ENCODE data around the gene ENDOG.
"Not testable (repeated sequence)": the region's sequence is repeated elsewhere in the genome, so short reads cannot be mapped to it uniquely, and the experiment has no call there.

ENDOG gene

GRCh38 chr9:128818099-128818838 is at the start of gene ENDOG:
Gene ENDOG (plus strand): TSS chr9:128818500. CDS start chr9:128818685, 185 bp downstream.
- DNase-seq: peak; percentile 98

DNA sequence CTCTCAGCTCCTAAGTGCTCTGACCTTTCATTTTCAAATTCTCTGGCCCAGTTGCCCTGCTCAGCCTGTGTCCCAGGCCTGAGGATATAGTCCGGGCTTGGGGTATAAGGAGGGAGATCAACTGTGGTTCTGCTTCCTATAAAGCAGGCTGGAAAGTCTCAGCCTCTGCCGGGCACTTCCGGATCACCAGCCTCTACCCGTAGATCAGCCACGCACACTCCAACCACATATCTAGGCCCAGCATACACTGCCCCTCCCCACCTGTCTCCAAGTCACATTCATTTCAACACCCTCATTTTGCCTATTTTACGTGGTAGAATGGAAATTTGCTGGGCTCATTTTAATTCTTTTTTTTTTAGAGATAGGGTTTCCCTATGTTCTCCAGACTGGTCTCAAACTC is 49.7 kb upstream of the ENDOG start:
- peak; percentile 48 for DNase-seq

- no peak for DNase-seq
These were observed 47.8 kb upstream of the ENDOG start for GRCh38 chr9:128770286-128771030.

DNA sequence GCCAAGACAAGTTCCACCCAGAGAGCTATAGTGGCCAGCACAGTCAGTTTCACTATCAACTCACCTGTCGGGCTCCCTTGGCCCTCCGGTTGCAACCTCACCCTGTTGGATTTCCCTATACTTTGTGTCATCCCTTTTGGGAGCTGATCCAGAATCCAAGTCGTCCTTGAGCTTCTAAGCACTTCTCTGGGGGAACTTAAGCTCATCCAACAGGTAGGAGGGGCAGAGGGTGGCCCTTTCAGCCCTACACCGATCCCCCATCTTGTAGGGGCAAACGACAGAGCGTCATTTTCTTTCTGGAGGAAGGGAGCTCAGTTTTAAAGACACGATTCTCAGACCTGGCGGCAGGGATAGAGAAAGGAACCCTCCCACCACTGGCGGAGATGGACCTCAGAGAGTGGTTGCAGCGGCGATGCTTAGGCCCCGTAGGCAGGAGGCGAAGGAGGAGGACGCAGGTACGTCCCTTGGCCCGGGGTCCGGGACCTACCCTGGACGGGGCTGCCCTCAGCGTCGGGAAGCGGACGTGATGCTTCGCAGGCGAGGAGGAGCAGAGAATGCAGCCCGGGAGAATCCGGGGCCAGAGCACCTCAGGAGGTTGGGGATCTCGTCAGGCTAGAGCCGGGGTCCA is 47.1 kb upstream of the ENDOG start:
- no peak for DNase-seq

DNA sequence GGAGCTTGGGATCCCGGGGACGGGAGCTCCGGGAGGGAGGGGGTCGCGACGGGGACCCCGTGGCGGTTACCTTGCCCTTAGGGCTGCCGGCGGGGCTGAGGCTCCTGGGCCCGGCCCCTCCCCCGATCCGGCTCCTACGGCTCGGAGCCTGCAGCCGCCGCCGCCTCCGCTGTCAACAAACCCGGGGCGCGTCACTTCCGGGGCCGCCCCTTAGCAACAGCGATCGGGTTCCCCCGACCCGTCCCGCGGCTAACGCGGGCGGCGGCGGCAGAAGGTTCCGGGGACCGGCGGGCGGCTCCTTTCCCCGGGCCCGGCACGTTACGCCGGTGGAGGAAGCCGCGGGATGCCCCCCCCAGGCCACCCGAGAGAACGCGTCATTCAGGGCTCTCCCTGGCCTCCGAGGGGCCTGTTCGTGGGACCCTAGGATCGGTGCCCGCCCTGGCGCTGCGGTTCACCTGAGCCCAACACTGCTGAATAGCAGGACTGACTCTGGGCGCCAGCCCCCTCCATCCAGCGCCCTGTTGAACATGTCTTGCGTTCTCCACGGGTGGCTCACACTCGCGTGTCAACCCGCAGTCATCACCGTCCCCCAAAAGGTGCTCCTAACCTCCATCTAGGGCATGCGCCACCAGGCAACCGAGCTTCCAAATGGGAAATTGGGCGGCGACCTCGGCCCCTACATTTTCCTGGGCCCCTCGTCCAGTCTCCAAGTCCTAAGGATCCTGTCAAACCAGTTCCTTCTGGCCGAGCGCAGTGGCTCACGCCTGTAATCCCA is 46.4 kb upstream of the ENDOG start, which contains the start of gene ZER1:
Gene ZER1, minus strand, starts transcription at position 183 of the 775 bp plus-strand sequence. CDS start 16,362 bp downstream, outside the sequence.
- peak; percentile 90 for DNase-seq

DNA sequence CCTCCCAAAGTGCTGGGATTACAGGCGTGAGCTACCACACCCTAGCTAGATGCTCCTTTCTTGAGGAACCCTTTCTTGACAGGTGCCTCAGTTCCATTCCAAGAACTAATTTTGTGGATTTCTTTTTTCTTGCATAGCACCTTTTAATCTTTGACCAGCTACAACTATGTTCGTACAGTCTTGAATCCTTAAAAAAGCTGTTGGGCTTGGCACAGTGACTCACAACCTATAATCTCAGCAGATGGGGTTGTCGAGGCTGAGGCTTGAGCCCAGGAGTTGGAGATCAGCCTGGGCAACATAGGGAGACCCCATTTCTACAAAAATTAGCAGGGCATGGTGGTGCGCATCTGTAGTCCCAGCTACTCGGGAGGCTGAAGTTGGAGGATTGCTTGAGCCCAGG is 45.3 kb upstream of the ENDOG start:
- no peak for DNase-seq

DNA sequence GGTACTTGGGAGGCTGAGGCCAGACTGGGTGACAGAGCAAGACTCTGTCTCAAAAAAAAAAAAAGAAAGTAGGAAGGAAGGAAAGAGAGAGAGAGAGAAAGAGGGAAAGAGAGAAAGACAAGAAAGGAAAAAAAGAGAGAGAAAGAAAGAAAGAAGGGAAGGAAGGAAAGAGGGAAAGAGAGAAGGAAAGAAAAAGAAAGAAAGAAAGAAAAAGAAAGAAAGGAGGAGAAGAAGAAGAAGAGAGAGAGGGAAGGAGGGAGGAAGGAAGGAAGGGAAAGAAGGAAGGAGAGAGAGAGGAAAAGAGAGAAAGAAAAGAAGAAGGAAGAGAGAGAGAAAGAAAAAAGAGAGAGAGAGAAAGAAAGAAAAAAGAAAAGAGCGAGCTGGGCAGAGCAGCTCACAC is 43.5 kb upstream of the ENDOG start:
- no peak for DNase-seq

- DNase-seq: not testable (repeated sequence)
These were observed 38.2 kb upstream of the ENDOG start for GRCh38 chr9:128780093-128780492.

DNA sequence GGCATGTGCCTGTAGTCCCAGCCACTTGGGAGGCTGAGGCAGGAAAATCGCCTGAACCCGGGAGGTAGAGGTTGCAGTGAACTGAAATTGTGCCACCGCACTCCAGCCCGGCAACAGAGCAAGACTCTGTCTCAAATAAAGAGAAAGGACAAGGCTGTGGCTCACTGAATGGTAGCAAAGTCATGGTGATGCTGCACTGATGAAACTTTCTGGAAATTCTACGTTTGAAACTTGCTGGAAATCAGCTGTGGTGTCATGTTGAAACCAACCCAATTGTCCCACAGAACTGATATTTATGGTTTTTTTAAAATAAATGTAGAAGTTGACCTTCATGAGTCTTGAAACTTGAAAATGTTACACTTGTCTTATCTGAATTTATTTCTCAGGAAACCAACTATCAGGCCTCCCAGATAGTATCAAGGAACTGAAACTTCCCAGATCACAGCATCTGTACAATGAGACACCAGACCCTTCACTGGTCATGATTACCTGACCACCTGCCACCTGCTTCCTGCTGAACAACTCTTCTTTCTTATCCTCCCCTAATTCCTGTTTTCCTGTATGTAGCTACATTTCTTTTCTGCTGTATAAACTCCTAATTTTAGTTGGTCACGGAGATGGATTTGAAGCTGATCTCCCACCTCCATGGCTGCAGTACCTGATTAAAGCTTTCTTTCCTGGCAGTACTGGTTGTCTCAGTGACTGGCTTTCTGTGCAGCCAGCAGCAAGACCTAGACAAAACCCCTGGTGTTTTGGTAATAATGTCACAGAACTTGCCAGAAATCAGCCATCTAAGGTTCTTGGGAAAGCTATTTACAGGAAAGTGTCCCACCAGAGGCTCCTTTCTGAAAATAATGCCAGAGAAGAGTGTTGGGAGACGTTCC is 36.9 kb upstream of the ENDOG start:
- DNase-seq: no peak

- DNase-seq: no peak
These were observed 35.6 kb upstream of the ENDOG start for GRCh38 chr9:128782669-128783068.

DNA sequence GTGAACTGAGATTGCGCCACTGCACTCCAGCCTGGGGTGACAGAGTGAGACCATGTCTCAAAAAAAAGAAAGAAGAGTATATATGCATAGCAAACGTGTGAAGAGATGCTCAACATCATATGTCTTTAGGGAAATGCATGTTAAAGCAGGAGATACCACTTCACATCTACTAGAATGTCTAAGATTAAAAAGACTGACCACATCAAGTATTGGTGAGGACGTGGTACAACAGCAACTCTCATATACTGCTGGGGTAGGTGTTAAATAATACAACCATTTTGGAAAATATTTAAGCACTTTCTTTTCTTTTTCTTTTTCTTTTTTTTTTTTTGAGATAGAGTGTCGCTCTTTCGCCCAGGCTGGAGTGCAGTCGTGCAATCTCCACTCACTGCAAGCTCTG is 32.9 kb upstream of the ENDOG start:
- no peak for DNase-seq

DNA sequence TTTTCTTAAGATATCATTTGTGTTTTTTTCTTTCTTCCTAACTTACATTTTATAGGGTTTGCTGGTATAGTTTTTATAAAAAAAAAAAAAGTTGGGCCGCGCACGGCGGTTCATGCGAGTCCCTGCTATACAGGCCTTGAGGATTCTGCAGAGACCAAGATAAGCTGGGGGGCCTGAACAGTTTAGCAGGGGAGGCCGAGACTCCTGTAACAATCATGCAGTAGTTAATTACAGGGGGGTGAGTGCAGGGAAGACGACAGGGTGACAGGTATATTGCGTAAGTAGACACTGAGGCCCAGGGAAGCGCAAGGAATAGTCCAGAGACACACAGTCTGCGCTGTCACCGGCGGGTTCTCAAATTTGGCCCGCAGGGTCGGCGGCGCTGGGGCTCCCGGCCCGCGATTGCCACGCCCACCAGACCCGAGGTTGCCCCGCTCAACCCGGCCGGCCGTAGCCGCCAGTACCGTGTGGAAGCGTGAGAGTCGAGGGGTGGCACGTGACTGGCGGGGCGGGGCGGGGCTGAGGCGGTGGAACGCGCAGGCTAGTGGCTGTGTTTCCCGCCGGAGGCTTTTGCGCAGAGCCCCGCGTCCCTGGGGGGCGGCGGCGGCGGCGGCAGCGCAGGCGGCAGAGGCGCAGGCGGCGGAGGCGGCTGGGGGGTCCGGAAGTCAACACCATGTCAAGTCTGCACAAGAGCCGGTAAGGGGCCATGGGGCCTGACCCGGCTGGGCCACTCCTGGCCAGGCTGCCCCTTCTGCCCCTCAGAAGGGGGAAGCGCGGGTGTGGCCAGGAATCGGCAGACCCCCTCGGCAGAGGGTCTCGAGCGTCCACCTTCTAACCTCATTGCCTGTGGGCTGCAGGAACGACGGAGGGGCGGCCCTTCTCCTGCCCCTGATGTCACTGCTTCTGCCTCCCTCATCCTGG is 31.4 kb upstream of the ENDOG start, which contains the start of gene TBC1D13:
Gene TBC1D13, plus strand, starts transcription at position 573 of the 921 bp plus-strand sequence. Its CDS starts 101 bp downstream, at position 674.
- DNase-seq: peak; percentile 86

GRCh38 chr9:128787659-128788058 is 30.6 kb upstream of the ENDOG start:
- peak; percentile 16 for DNase-seq

DNA sequence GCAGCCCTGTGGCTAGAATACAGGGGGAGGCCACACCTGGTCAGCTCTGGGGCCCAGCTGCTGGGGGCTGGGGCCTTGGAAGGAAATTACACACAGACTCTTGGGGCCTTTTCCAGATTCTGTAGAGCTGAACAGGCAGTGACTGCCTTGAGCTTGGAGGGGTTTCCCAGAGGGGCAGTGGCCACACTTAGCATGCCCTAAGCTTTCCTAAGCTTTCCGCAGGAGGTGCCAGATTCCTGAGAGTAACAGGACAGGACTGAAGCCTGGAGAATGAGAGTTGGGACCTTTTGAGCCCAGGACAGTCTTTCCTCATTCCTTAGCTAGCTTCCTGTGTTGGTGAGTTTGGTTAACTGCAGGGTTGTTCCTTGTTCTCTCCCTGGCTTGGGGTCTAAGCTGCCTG is 29.9 kb upstream of the ENDOG start:
- DNase-seq: no peak

DNA sequence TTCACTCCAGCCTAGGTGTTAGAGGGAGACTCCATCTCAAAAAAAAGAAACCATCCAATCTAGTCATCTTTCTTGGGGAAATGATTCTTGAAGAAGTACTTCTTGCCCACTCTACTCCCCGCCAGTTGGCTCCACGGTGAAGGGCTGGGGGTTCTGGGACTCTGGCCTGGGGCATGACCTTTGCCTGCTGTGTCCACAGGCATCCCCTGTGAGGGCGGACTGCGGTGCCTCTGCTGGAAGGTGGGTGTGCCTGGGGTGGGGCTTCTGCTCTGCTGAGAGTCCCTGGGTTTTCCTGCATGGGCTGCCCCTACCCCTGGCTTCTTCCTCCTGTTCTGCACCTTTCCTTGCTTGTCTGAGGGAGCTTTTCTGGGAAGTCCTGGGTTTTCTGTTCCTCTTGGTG is 27.8 kb upstream of the ENDOG start:
- DNase-seq: no peak

DNA sequence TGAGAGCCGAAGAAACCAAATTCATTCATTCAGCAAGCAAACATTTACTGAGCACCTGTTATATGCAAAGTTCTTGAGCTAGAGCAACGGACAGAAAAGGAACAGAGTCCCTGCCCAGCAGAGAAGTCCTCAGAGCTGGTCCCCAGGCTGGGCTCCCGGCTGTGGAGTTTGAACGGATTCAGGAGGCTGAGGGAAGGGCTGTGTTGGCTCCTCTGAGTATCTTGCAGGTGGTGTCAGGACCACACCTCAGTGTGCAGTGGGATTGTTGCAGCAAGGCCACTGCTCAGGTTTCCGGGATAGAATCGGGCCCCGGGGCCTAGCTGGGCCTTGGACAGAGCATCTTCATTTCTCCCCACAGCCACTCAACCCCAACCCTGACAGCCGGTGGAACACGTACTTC is 26.2 kb upstream of the ENDOG start:
- no peak for DNase-seq

- DNase-seq: no peak
These were observed 25.2 kb upstream of the ENDOG start for GRCh38 chr9:128792978-128793686.

DNA sequence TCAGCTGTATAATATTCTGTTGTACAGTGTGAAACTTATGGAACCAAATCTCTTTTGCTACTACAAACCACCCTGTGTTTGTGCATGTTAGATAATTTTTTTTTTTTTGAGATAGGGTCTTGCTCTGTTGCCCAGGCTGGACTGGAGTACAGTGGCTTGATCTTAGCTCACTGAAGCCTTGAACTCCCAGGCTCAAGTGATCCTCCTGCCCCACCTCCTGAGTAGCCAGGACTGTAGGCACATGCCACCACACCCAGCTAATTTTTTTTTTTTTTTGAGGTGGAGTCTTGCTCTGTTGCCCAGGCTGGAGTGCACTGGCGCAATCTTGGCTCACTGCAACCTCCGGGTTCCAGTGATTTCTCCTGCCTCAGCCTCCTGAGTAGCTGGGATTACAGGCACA is 23.3 kb upstream of the ENDOG start:
- peak; percentile 19 for DNase-seq

- DNase-seq: peak; percentile 49
These were observed 19.4 kb upstream of the ENDOG start for GRCh38 chr9:128798896-128799295.

DNA sequence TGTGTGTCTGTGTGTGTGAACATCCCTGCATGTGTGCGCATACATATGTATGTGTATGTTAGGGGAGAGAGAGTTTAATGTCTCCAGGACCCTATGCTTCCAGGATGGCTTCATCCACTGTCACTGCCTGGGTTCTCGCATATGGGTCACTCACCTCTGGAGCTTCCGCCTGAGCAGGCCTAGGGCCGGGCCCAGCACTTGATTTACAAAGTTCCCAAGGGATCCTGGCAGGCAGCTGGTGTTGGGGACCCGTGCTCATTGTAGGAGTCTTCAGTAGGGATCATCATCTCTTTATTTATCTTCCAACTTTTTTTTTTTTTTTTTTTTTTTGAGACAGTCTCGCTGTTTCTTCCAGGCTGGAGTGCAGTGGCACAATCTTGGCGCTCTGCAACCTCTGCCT is 18.2 kb upstream of the ENDOG start:
- no peak for DNase-seq

Measured in hematopoietic multipotent progenitor cell treated with erythropoietin and hydrocortisone succinate and interleukin-3 and kit ligand, for 8 days (in vitro differentiated cells).